ENCODE data around the gene ACIN1.

The ACIN1 gene

DNA sequence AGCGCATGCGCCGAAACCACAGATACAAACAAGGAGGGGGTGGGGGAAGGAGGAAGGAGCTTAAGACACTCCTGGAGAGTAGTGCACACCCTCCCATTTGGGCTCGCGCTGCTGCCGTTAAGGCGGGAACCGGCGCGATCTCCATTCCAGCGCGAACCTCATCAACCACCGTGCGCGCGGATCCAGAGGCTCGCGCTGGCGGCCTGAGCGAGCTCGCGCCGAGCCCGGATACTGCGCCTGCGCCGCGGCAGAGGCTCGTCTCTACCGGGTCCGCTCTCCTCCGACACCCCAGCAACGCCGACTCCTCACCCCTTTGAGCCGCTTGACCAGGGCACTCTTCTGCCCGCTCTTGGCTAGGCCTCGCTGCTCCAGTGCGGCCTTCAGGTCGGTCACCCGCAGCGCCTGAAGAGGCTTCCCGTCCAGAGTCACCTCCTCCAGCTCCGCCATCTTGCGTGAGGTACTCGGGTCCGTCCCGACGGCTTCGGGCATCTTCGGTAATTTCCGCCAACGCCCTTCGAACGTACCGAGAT lies at the start of gene ACIN1:
TSS of gene ACIN1 (minus strand) at position 471 of the 530 bp plus-strand sequence. CDS start at position 447, 24 bp downstream.
- peak; percentile 37 to 44 for ATAC-seq

GRCh38 chr14:23143911-23144310 lies 49.0 kb upstream of the ACIN1 start:
- ATAC-seq, result no peak

DNA sequence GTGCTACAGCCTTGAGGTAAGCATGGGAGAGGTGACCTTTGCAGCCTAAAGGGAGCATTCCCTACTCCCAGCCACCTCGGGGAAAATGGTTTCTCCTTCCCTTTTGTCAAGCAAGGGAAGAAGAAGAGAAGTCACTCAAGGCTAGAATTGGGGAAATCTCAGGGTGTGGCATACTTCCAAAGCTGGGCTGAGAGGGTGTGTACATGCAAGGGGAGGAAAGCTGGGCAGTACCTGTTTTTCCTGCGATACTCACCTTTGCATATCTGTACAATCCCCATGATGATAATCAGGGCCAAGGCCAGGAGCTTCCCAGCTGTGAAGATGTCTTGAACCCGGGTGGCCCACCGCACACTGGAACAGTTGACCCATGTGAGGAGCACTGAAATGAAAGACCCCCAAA lies 47.9 kb upstream of the ACIN1 start:
- no peak for ATAC-seq

DNA sequence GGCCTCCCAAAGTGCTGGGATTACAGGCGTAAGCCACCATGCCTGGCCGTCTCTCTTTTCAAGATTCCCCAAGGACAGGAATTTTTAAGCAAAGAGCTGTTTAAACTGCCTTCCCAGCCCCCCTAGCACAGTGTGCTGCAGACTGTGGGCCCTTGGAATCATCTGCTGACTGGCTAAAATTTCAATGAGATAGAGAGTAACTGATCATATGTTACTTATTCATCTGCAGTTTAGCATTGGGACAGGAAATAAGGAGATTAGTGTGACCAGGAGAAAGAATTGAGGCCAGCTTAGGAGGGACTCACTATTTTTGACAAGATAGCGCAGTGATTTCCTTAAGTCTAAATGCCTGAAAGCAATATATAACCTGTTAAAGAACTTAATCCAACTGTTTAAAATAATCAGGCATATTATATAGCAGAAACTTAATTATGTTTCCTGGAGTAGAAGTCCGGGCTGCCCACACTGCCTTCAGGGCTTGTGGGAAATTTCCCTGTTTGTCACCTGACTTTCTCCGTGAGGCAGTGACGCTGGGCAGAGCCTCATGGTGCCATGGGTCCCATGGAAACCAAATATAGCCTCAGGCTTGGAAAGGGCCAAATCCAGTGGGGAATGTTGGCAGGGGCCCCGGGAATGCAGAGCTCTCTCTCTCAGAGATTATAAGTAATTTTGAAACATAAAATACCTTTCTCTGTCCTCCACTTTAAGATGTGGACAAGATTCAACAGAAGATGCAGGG lies 46.9 kb upstream of the ACIN1 start:
- no peak for ATAC-seq

DNA sequence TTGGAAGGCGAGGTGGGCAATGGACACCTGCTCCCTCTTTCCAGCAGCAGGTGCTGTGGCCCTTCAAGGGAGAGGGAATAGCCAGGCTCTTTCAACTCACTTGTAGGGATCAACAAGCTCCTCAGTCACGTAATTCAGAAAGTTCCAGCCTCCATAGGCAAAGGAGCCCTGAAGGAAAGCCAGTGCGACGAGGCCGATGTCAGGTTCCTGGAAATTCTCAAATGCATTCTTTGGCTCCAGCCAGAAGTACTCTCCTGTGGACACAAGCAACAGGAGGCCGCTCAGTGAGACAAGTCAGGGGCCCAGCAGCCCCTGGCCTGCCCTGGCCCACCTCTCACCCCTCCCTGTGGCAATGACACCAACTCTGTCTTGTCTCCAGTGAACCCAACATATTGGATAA lies 45.4 kb upstream of the ACIN1 start:
- ATAC-seq, result no peak

DNA sequence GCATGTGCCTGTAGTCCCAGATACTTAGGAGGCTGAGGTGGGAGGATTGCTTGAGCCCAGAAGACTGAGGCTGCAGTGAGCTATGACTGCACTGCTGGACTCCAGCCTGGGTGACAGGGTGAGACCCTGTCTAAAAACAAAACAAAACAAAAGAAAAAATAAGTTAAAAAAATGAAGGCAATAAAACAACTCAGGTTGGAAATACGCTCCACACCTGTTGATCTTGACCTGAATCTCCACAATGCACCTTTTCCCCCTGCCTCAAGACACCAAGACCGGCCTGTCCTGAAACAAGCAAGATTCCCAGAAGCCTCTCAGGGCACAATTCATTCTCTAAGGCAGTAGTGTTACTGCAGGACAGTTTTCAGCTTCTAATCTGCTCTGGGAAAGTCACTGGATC lies 44.9 kb upstream of the ACIN1 start:
- no peak for ATAC-seq

GRCh38 chr14:23137813-23138535 lies 43.0 kb upstream of the ACIN1 start:
- ATAC-seq, result no peak

- no peak for ATAC-seq
Observed at GRCh38 chr14:23137192-23137812, 42.4 kb upstream of the ACIN1 start.

- no peak for ATAC-seq
Observed at GRCh38 chr14:23136566-23137133, 41.7 kb upstream of the ACIN1 start.

GRCh38 chr14:23132970-23133369 lies 38.0 kb upstream of the ACIN1 start:
- ATAC-seq, result no peak

DNA sequence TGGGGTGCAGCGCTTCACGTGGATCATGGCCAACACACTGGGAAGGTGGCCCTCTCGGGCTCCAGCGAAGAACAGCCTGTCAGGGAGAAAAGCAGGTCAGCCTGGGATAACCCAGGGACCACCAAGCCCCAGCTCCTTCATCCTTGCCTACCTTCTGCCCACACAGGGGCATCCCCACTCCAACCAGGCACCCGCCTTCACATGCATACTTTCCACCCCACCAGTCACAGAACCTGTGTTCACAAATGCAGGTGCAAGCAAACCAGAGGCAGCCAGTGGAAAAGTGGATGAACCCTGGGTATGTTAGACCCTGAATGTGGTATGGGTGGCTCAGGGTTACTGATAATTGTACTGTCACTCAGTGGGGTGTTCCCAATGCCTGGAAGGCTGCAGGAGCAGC lies 36.5 kb upstream of the ACIN1 start:
- ATAC-seq, result no peak

- ATAC-seq, result no peak
Observed at GRCh38 chr14:23130871-23131270, 35.9 kb upstream of the ACIN1 start.

DNA sequence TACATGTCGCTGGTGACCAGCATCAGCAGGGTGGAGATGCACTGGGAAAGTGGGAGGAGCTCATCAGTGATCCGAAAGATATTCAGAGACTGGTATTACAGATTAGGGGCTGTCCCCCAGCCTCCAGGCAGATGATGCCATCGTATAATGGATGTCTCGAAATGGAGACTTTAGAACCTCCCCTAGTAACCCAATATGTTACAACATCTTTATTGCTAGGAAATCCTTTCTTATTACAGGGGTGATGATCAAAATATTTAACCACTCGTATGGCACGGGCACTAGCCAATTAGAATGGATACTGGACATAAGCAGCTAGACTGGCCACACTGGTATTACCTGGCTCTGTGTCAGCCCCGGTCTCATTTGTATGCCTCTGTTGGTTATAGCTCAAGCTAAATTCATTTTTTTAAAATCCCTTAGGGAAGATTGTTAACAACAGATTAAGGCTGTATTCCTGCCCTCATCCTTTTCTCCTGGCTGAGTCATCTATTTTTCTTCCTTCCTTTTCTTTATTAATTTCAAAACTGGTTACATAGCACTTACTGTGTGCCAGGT lies 34.9 kb upstream of the ACIN1 start:
- ATAC-seq, result no peak

DNA sequence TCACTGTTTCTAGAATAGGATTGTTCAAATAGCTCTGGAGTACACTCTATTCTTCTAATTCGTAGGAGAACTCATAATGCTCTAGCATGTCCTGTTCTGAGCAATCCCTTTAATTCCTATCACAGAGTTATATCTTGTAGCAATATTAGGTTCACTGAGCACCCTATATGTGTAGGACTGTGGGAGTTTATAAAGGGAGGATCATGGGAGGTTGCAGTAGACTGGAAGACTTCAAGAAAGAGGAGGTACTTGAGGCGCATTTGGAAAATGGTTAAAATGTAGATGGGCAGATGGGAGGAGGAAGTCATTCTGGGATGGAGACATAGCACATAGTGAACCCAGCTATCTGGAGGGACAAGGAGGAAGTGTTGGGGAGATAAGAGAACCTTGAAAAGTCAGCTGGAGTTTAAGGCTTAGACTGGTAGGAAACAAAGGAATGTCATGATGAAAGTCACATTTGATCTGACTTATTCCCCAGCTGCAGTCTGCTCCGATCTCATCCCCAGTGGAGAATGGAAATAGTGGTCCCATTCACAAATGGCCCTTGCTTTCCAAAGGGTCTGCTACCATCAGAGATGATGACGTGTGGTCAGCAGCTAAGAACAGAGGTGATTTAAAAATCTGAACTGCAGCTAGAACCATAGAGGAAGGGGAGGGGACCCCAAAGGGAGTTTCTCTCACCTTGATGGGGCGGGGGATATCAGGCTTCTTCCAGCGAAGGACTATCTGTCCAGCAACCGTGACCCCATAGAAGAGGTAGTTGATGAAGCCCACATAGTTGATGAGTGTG lies 34.2 kb upstream of the ACIN1 start:
- ATAC-seq, result no peak

DNA sequence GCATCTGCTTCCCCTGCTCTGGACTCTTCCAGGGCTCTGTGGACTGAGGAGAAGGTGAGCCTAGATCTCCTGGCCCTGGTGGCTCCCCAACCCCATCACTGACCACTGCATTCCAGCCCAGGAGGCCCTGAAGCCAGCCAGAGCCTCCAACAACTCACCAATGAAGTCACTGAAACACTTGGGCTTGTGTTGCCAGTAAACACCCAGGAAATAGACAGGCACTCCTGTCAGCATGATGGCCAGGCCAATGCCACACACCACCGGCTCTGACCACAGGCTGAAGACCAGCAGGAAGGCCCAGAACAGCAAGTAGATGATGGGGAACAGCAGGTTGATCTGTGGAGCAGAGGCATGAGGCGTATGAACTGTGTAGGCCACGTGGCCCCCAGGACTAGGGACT lies 32.9 kb upstream of the ACIN1 start:
- no peak for ATAC-seq

DNA sequence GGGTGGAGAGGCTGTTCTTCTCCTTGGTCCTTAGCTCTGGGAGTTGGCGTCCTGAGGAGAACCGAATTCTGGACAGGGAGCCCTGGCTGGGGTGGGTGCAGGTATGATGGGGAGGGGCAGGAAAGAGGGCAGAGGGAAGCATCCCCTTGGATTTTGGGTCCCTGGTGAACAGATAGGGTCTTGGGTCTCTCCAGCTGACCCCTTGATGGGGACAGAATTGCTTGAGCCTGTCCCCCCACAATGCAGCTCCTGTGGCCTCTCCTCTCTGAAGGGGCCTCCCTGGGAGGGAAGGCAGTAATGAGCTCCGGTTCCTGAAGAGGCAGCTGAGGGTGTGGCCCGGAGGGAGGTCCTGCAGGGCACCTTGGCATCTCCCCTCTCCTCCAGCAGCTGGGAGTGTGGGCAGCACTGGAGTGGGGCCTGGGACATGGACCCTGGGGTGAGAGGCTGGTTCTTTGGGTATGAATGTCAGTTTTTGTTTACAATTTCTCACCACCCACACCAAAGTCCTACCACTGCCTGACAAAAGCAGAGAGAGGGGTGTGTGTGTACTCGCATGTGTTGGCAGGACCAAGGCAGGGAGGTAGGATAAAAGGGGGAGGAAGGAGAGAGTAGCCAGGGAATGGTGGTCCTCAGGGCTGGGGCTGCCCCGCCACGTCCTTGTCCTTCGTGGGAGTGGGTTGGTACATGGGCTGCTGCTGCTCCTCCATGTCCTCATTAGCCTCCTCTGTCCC lies 31.8 kb upstream of the ACIN1 start:
- no peak for ATAC-seq

- ATAC-seq, result no peak
Observed at GRCh38 chr14:23125933-23126524, 31.1 kb upstream of the ACIN1 start.

GRCh38 chr14:23125011-23125410 lies 30.1 kb upstream of the ACIN1 start:
- no peak for ATAC-seq

DNA sequence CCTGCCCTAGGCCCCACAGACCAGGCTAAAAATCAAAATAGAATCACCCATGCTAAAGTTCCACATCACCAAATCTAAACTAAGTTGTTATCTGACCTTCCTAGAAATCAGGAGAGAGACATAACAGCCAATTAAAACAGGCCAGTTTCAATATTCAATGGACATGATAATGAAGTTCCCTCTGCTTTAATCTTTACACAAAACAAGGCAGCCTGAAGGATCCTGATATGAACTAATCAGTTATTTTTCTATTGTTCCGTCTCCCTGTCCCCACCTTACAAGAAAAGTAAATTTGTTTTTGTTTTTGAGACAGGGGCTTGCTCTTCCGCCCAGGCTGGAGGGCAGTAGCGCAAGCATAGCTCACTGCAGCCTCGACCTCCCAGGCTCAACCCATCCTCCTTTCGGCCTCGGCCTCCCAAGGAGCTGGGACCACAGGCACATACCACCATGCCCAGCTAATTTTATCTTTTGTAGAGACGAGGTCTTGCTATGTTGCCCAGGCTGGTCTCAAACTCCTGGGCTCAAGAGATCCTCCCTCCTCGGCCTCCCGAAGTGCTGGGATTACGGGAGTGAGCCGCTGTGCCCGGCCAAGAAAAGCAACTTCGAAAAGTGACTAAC lies 29.5 kb upstream of the ACIN1 start:
- no peak for ATAC-seq

- ATAC-seq, result no peak
Observed at GRCh38 chr14:23123419-23123818, 28.5 kb upstream of the ACIN1 start.

DNA sequence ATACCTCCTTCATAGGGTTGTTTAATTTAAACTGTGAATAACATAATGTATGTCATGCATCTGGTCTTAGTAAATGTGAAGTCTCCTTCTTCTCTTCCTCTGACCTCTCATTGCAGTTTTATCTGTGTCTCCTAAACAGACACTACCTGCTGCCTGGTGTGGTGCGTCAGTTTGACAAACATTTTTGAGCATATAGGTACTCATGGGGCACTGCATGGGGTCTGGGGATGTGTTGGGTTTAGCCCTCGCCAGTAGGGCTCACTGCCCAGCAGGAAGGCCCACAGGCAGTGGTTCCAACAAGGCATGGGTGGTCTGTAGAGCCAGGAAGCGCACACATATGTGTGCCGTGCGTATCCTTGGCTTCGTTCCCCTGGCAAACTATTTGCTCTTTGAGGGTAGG lies 27.1 kb upstream of the ACIN1 start:
- ATAC-seq, result no peak
